Frontal cortex (tissue), 4 donors: Measurements from ENCODE around the gene TBCD. TPM values are rescaled to one million over a fixed set of nuclear protein-coding genes. Genes with fewer than 3 reads are reported as not detected.

Source experiments
- DNase-seq, 2 donors: peaks; one replicate each; pipeline ENCODE4 v3.0.0; 2012; ENCODE audit warnings: low spot score in 2 of 2
- FAIRE-seq: peaks from 2 replicates; lab custom pipeline; 2012; peaks lifted over from hg19 to GRCh38; lab: Jason Lieb, UNC
- total RNA-seq: library from RNA; depleted of rRNA; stranded (reverse); fragments of >200 nt; gene quantifications from one replicate; pipeline ENCODE4 v1.2.3, GENCODE V29; 2014
- donor health status: control.
- donor health status: control.
- donor health status: control.

The TBCD gene
- total RNA-seq, 1 donor from 2014 or later = 73.8 TPM

DNA sequence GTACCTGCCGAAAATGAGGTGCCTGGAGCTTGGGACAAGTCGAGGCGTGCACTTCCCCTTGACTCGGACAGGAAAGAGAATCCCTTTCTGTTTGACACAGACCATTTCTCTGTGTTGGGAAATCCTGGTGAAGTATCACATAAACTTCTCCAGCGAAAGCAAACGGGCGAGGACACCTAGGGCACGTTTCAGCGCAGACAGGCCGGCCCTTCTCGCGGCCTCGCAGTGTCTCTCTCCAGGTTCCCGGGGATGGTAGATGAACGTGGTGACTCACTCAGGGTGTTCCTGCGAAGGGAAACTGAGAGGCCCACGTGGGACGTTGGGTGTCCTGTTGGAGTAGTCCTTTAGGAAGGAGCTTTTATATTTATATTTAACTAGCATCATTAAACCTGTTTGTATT is 124.3 kb downstream of the TBCD start:
- DNase-seq = no peak
- no peak for FAIRE-seq

DNA sequence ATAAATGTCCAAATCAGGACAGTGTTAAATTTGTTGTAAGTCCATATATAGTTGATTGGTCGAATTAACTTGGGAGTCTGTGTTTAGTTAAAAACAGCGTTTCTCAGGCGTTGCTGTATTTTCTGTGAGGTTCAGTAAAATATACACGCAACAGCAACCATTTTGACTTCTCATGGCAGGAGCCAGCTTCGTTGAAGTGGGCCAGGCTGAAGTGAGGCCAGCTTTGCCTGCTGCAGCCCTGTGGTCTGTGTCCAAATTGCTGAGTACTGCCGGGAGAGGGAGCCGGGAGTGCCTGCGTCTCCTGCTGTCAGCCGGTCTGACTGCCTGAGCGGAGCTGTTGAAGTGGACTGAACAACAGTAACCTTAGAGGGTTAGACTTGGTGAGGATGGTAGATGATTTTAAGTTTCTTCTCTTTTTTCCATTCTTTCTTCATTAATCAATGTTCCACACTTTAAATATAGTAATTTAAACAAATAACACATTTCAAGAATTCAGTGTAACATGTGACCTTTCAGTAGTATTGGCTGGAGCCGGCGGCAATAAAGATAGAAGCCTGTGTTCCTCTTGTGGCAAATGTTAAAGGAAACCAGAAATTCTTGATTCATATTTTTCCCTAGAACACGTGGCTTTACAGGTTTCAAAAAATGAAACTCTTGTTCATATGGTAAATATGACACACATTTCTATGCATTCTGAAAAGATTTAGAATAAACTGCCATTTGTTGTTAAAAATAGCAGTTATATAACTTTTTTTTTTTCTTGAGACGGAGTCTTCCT is 124.9 kb downstream of the TBCD start:
- no peak for FAIRE-seq
- DNase-seq = peak; percentile 78 to 84

DNA sequence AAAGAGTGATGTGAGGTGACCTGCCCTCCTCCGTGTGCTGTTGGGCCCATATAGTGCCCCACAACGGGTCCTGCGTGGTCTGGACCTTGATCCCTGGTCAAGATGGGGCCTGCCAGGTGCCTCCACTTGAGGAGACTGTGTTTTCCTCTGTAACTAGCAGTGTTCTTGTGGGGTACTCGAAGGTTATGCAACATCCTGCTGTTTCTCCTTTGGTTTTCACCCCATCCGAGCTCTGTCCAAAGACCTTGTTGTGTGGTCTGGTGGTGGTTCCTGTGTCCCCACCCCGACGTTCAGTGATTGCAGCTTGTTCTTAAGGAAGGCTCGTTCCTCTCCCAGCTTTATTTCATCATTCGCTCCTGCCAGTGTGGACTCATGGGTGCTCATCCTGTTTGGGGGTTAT is 126.7 kb downstream of the TBCD start:
- FAIRE-seq = no peak
- no peak for DNase-seq

DNA sequence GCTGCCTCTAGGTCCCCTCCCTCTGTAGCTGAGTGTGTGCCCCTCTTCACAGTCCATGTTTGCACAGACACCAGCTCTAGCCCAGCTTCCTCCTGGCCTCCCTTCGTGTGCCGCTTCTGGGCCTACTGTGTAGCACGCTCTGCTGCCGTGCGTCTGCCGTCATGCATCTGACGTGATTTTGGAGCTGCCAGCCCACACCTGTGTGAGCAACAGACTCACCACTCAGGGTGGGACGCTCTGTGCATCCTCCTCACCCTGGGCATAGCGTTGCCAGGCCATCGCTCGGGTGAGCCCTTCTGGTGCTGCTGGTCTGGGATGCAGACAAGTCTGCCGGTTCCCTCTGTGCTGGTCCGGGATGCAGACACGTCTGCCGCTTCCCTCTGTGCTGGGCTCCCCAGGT is 127.4 kb downstream of the TBCD start:
- DNase-seq (no peak), FAIRE-seq (no peak)

DNA sequence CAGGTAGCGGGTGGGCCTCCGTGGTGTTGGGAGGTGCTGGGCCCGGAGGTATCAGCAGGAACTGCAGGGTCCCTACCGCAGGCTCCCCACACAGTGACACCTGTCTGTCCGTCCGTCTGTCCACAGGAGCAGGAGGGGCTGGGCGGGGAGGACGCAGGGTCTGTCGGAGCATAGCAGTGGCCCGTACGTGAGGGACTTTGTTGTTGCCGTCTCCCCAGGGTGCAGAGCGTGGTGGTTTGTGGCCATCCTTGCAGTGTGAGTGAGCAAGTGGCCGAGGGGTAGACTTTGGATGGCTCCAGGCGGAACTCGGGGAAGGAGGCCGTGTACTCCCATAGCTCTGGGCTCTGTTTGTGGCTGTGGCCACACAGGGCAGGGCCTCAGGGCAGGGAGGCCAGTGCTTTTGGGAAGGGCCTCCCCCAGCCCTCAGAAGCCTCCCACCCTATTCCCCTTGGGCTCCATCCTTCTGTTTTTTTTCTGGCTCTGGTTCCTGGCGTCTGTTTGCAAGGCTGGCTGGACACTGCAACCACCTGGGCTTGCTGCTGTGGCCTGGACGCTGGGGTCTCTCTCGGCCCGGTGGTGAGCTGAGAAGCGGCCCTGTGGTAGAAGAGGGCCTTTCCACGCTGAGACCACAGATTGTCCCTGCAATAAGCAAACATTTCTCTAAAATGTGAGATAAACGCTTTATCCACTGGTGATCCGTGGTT is 128.9 kb downstream of the TBCD start:
- FAIRE-seq = no peak

DNA sequence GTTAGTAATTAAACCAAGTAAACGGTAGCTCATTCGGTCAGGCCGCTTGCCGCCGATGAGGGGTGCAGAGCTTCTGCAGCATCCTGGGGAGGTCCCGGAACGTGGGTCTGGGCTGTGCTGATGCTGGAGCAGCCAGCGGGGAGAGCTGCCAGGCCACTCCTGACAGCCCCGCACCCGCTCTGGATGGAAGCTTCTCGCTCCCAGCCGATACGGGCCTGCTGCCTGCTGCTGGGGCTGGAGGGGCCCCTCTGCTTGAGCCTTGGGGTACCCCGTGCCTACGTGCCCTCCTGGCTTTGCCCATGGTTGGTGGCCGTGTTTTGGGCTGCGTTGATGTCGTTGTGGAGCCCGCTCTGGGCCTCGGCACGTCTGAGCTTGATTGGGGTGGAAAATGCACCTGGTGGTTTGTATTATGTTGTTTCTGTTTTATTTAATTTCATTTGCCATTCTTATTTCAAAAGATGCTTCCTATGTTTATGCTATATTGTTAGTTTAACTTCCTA is 129.5 kb downstream of the TBCD start:
- no peak for FAIRE-seq
- DNase-seq = no peak

More for the DNA sequence above, 128.9 kb downstream of the TBCD start:
- DNase-seq = no peak

DNA sequence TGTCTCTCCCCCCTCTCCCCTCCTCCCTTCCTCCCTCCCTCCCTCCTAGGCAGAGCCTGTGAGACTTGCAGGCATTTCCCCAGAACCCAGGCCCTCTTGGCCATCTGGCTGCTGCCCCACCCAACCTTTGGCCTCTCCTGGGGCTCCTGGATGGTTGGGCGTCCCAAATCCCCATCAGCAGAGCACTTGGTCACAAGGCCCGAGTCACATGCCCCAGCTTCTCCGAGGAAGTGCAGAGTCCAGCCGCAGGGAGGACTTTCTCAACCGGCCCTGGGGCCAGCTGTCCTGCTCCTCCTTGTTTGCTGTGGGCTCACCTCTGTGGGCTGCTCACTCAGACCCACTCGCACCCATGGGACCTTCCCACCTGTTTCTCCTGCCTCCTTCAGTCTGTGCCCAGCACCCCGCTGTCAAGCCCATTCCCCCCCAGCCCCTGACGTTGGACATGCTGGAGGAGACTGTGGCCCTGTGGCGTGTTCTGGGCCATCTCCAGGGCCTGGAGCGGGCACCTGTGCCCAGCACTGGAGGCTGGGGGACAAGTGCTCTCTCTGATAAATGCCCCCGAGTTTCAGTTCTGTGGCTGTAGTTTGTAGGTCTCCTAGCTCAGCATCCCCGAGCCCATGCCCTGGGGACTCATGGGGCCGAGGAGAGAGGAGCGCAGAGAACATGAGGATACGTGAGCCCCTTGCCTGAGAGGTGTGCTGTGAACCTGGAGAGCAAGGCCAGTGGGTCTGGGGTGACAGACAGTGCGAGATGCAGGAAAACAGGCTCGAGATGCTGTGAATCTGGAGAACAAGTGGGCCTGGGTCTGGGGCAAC is 130.2 kb downstream of the TBCD start:
- DNase-seq = peak in 1 of 2 donors; percentile 53
- no peak for FAIRE-seq

DNA sequence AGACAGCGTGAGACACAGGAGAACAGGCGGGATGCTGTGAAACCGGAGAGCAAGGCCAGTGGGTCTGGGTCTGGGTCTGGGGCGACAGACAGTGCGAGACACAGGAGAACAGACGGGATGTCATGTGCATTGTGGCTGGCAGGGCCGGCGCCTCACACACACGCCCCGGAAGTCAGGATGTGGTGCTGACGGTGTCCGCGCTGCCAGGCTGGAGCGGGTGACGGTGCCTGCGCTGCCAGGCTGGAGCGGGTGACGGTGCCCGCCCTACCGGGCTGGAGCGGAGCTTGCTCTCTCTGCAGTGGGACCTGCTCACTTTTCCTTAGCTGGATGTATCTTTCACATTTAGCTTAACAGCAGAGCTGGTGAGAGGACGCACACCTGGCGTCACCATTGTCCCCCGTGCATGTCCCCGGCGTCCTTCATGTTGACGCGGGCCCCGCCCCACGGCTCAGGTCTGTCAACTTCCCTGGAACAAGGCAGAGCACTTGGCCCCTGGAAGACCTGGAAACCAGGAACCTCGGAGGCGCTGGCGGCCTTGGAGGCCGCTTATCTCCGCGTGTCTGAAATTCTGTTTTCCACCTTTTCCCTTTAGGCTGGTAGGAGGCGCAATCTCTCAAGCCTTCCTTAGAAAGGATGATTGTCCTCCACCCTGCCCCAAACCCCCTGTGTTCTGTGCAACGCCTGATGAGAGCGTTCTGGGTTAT is 131.0 kb downstream of the TBCD start:
- no peak for DNase-seq
- no peak for FAIRE-seq

DNA sequence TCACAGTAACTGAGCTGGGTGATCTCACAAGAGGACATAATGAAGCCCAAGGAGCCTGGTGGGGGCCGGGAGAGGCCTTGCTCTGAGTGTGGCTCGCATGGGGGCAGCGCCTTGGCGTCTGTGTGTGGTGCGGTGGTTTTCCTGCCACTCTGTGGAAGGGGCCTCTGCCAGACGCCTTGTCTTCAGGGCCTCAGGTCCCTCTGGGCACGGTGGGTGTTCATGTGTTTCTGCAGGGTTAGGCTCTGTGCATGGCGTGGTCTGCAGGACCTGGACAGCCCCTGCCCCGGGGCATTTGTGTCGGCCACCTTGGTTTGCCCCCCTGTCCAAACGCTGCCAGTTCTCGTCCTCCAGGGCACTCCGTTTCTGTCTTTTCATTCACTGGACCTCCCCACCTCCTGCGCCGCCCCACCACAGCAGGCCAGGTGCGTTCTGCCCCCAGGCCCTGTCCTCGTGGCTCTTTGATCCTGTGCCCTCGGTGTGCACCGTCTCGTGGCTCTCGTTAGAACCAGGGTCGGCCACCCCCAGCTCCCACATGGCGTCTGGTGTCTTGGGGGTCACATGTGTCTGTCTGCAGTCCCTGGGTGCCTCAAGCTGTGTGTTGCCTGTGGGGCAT is 131.7 kb downstream of the TBCD start:
- FAIRE-seq (no peak), DNase-seq (no peak)

DNA sequence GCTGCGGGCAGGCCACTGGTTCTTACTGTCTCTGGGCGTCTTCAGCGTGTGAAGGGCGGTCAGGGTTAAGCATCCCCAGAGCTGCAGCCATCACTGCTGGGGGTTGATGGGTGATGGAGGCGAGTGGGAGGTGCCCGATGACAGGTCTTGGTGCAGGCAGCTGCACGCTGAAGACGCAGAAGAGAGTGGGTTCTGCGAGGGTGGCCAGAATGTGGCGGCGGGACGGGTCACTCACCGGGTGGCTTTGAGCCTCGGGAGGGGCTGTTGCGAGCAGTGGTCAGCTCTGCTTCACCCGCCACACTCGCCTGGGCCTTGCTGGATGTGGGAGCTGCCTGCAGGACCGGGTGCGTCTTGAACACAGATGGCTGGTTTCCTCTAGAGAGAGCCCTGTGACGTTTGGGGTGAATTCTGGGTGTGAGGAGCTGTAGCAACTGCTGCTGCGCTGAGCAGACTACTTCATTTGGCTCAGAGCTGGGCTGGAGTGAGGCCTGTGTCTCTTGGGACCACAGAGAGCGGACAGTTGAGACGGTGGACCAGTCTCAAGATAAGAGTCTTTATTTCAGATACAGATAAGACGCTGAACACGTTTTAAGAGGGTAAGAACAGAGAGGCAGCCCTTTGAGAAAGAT is 132.6 kb downstream of the TBCD start:
- DNase-seq (no peak), FAIRE-seq (no peak)

DNA sequence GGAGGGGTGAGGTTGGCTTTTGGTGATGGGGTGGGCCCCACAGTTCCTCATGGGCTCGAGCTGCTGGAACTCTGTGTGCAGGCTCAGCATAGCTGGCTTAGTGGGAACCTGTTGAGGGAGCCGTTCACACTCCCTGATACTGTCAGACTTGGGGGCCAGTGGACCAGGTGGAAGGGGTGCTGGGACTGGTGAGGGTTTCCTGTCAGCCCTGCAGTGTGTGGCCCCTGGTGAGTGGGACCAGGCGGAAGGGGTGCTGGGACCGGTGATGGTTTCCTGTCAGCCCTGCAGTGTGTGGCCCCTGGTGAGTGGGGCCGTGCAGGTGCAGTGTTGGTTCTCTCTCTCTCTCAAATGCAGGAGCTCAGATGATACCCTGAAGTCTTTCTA is 133.1 kb downstream of the TBCD start:
- FAIRE-seq = no peak
- DNase-seq = no peak

DNA sequence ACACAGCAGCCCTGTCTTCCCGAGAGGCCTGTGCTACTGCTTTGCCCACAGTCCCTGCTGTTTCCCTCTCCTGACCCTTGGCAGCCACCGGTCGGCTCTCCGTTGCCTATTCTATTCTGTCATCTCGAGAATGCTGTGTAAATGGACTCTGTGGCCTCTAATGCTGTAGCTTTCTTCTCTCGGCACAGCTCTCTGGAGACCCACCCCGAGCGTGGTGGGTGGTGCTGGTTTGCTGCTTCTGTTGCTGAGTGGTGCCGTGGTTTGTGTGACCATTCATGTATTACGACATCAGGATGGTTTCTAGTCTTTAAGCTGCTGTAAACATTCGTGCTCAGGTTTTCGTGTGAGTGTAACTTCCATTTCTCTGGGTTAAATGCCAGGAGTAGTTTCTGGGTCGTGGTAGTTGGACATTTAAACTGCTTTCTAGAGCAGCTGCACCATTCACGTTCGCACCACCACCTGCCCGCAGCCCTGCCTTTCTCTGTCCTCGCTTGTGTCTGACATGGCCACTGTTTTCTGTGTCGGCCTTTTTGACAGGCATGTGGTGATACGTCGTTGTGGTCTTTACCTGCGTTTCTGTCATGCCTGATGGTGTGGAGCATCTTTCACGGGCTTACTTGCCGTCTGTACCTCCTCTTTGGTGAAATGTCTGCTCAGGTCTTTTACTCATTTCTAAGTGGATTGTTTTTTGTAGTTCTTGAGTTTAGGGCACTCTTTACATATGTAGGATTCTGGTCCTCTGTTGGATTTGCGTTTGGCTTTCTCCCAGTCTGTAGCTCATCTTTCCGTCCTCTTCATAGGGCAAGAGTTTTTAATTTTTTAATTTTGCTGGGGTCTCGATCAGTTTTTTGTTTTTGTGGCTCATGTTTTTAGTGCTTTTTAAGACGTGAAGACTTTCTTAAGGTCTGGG is 135.6 kb downstream of the TBCD start:
- DNase-seq (no peak), FAIRE-seq (no peak)

DNA sequence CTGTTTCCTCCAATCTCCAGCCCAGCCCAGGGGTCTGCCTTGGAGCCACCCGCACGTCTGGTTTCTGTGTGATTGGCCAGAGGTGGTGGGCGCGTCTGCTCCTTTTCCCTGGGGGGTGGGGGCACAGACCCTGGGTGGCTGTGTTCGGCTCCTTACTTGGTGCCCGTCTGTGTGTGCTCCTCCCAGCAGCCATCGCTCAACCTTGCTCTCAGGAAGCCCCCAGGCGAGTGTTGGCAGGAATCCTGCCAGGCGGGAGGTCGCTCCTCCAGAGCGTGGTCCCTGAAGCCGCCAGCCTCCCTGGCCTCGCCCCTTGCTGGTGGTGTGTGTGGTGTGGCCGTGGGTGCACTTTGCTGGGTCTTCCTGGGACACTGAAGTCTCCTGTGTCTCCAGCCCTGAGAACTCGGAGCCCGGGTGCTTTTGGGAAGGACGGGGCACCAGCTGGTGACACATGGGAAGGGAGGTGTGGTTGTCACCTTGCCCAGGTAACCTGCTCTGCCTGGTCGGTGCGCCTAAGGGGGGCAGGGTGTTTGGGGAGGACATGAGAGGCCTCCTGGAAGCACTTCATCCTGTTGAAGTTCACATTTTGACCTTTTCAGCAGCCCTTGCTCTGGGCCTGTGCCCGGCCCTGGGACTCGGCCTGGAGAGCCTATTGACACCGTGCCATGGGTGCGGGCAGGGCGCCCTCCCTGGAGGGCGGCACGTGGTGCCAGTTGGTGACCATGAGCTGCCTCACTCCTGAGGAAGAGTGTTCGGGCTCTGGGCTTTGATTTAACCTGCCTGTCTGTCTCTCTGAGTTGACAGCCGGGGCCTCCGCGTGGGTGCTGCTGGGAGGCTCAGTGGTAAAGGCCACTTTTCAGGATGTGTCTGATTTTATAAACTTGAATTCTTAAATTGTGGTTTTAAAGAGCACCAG is 137.0 kb downstream of the TBCD start:
- FAIRE-seq (no peak), DNase-seq (peak in 1 of 2 donors; percentile 52)

DNA sequence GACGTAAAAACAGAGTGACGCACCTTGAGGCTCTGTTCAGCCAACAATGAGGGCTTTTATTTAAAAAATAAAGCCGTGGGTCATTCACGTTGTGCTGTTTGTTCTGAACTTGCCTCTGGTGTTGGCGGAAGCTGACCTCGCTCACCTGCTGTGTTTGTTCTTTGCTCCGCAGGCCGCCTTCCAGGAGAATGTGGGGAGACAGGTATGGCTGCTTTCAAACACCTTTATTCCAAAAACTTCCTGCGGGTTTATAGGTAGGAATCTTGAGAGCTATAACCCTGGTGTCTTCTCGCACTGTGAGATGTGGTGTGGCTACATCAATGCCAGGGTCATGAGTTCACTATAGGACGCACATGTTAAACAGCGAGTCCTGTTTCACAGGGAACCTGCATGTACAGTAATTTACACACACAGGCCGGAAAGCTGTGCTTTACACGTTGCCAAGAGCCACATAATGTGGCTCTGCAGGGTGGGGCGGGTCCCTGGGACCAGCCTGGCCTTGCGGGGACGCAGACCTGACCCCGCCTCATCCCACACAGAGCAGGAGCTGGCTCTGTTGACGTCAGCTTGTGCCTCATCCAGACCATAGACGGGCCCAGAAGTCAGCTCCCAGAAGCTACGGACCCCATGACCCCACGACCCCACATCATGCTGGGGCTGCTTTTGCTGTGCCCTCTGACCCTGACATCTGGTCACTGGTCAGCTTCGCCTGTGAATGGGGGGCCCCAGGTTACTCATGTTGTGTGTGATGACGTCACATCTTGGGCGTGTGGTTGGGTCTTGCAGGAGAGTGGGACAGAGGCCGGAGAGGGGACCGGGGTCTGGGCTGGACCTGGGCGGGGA is 137.9 kb downstream of the TBCD start:
- FAIRE-seq (no peak), DNase-seq (no peak)

DNA sequence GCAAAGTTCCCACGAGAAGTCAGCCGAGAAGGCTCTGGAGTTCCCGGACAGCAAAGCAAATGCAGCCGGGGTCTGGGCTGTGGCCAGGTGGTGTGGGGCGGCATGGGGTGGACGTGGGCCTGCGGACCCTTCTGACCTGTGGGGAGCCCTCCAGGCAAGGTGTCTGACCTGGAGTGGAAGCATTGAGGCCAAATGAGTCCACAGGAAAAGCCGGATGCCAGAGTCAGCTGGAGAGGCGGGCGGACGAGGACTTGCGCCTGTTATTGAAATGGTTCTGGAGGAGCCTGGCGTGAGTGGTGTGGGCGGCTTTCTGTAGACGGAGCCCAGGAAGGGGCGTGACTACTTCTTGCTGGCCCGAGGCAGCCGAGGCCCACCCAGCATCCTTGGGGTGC is 138.5 kb downstream of the TBCD start:
- DNase-seq (peak in 1 of 2 donors; percentile 59), FAIRE-seq (no peak)
